ENCODE measurements around the gene LRIG1.

The LRIG1 gene

GRCh38 chr3:66406163-66406562 is 94.7 kb downstream of the LRIG1 start:
- no peak for TF ChIP-seq CTCF (IDR thresholded peaks at IDR 0.05; ENCODE audit: low read depth, low read length)
- H3K4me3 ChIP-seq (ENCODE audit: low read depth, low read length), result no peak overlapping the region

- no peak overlapping the region for H3K4me3 ChIP-seq (ENCODE audit: low read depth, low read length)
- TF ChIP-seq CTCF (IDR thresholded peaks at IDR 0.05; ENCODE audit: low read depth, low read length), result no peak
Measured at GRCh38 chr3:66405701-66406091, 95.1 kb downstream of the LRIG1 start.

- H3K4me3 ChIP-seq (ENCODE audit: low read depth, low read length), result no peak overlapping the region
Measured at GRCh38 chr3:66404903-66405700, 95.7 kb downstream of the LRIG1 start.

GRCh38 chr3:66404197-66404596 is 96.6 kb downstream of the LRIG1 start:
- H3K4me3 ChIP-seq (ENCODE audit: low read depth, low read length), result no peak overlapping the region
- no peak for TF ChIP-seq CTCF (IDR thresholded peaks at IDR 0.05; ENCODE audit: low read depth, low read length)

More at GRCh38 chr3:66404903-66405700, 95.7 kb downstream of the LRIG1 start:
- no peak for TF ChIP-seq CTCF (IDR thresholded peaks at IDR 0.05; ENCODE audit: low read depth, low read length)

GRCh38 chr3:66403323-66403990 is 97.4 kb downstream of the LRIG1 start:
- TF ChIP-seq CTCF (IDR thresholded peaks at IDR 0.05; ENCODE audit: low read depth, low read length), result no peak
- no peak overlapping the region for H3K4me3 ChIP-seq (ENCODE audit: low read depth, low read length)

GRCh38 chr3:66402596-66403290 is 98.1 kb downstream of the LRIG1 start:
- TF ChIP-seq CTCF (IDR thresholded peaks at IDR 0.05; ENCODE audit: low read depth, low read length), result no peak
- no peak overlapping the region for H3K4me3 ChIP-seq (ENCODE audit: low read depth, low read length)

All from WI38 (cell line).